Measurements from ENCODE around the gene ZNF560. TPM values are rescaled to one million over a fixed set of nuclear protein-coding genes. Genes with fewer than 3 reads are reported as not detected.
"Not testable (repeated sequence)": the region's sequence is repeated elsewhere in the genome, so short reads cannot be mapped to it uniquely, and the experiment has no call there.

ZNF560 gene
- total RNA-seq, result not detected
- long read RNA-seq, result 0 reads

DNA sequence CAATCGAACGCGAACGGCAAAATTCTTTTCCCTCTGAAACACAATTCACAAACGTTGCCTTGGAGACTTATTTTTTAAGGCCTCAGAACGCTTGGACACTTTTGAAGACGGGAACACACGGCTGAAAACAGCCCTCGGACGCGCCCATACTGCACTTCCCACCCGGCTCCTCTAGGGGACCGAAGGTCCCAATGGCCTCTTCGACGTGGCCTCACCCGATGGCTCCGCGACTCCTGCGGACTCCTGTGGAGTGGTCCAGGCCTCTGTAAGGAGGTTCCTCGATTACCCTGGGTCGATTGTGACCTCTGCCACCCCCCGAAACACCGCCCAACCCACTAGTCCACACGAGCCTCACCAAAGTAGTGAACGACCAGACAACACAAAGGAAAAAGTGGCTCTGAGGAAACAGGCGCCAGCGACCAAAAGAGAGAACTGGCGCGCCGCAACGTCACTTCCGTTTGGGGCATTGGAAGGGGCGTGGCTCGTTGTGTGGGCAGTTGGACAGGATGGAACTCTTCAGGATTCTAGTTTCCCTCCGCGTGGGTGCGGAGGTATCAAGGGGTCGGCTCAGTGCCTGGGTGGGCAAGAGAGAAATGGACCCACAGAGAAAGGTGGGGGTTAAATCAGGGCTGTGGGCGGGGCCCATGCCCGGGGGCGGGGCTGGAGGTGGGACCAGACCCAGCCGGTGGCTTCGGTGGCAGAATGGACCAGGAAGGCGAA is at the start of gene ZNF560:
TSS of gene ZNF560 (minus strand) at position 434 of the 720 bp plus-strand sequence. CDS start 23,303 bp downstream, outside the sequence.
- ATAC-seq (no peak), DNase-seq (no peak)
- intact Hi-C loops (cut with micrococcal nuclease), result no loop called here

DNA sequence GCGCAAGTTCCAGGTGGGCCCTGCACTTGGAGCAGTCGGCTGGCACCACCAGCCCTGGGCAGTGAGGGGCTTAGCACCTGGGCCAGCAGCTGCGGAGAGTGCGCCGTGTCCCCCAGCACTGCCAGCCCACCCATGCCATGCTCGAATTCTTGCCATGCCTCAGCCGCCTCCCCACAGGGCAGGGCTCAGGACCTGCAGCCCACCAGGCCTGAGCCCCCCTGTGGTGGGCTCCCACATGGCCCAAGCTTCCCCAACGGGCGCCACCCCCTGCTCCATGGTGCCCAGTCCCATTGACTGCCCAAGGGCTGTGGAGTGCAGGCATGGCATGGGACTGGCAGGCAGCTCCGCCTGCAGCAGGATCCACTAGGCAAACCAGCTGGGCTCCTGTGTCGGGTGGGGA is 49.5 kb upstream of the ZNF560 start:
- intact Hi-C loops (cut with micrococcal nuclease), result no loop called here
- ATAC-seq (no peak), DNase-seq (no peak)

DNA sequence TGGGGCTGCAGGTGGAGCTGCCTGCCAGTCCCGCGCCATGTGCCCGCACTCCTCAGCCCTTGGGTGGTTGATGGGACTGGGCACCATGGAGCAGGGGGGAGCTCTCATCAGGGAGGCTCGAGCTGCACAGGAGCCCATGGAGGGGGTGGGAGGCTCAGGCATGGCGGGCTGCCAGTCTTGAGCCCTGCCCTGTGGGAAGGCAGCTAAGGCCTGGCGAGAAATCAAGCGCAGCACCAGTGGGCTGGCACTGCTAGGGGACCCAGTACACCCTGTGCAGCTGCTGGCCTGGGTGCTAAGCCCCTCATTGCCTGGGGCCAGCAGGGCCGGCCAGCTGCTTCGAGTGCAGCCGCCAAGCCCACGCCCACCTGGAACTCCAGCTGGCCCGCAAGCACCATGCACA is 42.9 kb upstream of the ZNF560 start:
- ATAC-seq; intact Hi-C loops (cut with micrococcal nuclease); DNase-seq: not testable (repeated sequence)

- ATAC-seq; DNase-seq; intact Hi-C loops (cut with micrococcal nuclease): not testable (repeated sequence)
Observed at GRCh38 chr19:9539921-9540320, 41.5 kb upstream of the ZNF560 start.

- DNase-seq; intact Hi-C loops (cut with micrococcal nuclease); ATAC-seq: not testable (repeated sequence)
Observed at GRCh38 chr19:9539201-9539600, 40.8 kb upstream of the ZNF560 start.

GRCh38 chr19:9538183-9539058 is 40.0 kb upstream of the ZNF560 start, which contains the start of gene ZNF426:
Gene ZNF426 (minus strand): TSS chr19:9538645. CDS start chr19:9536232, 2,413 bp downstream.
- peak; percentile 98 for ATAC-seq
- intact Hi-C loops (cut with micrococcal nuclease), result no loop called here

GRCh38 chr19:9535934-9536333 is 37.5 kb upstream of the ZNF560 start:
- intact Hi-C loops (cut with micrococcal nuclease), result no loop called here
- DNase-seq (no peak), ATAC-seq (no peak)

More at GRCh38 chr19:9538183-9539058, 40.0 kb upstream of the ZNF560 start, which contains the start of gene ZNF426:
- DNase-seq, result peak; percentile 92

DNA sequence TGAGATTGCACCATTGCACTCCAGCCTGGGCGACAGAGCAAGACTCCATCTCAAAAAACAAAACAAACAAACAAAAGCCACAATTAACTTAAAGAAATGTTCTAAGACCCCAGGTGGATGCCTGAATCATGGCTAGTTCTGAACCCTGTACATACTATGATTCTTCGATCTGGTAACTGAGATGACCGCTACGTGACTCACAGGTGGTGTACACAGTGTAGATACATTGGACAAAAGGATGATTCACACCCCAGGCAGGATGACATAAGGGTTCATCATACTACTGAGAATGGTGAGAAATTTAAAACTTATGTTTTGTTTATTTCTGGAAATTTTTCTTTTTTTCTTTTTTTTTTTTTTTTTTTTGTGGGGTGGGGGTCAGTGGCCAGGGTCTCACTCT is 33.5 kb upstream of the ZNF560 start:
- ATAC-seq (no peak), DNase-seq (no peak)
- intact Hi-C loops (cut with micrococcal nuclease), result no loop called here

- DNase-seq (no peak), ATAC-seq (no peak)
- intact Hi-C loops (cut with micrococcal nuclease), result no loop called here
Observed at GRCh38 chr19:9528757-9529336, 30.4 kb upstream of the ZNF560 start.

DNA sequence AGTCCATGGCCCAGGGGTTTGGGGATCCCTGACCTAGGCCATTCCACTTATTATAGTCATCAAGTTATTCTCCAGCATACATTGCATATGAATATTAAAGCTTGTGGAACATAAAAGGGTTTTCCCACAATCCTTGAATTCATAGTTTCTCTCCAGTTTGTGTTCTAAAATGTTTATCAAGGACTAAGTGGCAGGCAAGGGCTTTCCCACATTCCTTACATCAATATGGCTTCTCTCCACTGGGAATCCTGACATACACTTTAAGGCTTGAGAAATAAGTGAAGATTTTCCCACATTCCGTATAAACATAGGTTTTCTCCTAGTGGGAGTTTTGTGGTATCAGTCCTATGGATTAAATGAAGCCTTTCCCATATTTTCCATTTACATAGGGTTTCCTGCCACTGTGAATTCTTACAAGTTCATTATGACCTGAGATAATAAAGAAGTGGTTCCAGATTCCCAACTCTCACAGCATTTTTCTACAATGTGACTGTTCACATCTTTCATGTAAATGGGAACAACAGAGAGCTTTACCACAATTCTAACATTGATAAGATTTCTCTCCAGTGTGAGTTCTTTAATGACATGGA is 25.6 kb upstream of the ZNF560 start:
- intact Hi-C loops (cut with micrococcal nuclease), result no loop called here
- DNase-seq (no peak), ATAC-seq (no peak)

DNA sequence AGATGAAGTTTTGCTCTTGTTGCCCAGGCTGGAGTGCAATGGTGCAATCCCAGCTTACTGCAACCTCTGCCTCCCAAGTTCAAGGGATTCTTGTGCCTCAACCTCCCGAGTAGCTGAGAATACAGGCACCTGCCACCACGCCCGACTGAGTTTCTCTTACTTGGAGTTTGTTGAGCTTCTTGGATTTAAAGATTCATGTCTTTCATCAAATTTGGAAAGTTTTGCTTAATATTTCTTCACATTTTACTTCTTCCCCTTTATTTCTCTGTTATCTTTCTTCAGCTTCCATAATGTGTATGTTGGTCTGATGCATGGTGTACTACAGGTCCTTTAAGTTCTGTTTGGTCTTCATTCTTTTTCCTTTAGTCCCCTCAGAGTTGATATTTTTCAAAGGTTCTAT is 8.9 kb upstream of the ZNF560 start:
- no peak for DNase-seq
- no peak for ATAC-seq
- intact Hi-C loops (cut with micrococcal nuclease), result no loop called here

DNA sequence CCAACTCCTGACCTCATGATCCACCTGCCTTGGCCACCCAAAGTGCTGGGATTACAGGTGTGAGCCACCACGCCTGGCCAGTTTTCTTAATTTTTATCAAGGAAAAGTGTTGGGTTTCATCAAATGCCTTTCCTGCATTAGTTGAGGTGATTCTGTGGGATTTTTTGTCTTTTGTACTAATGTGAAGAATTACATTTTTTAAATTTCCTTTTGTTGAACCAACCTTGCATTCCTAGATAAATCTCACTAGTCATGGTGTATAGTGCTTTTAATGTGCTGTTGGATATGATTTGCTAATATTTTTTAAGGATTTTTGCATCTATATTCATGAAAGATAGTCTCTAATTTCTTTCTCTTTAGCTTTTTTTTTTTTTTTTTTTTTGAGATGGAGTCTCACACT is 2.4 kb upstream of the ZNF560 start:
- intact Hi-C loops (cut with micrococcal nuclease), result no loop called here
- ATAC-seq (no peak), DNase-seq (no peak)

- ATAC-seq, result no peak
- intact Hi-C loops (cut with micrococcal nuclease), result no loop called here
- no peak for DNase-seq
Observed at GRCh38 chr19:9494096-9494495, 4.3 kb downstream of the ZNF560 start.

- no peak for DNase-seq
- ATAC-seq, result no peak
Observed at GRCh38 chr19:9487016-9487415, 11.4 kb downstream of the ZNF560 start.

DNA sequence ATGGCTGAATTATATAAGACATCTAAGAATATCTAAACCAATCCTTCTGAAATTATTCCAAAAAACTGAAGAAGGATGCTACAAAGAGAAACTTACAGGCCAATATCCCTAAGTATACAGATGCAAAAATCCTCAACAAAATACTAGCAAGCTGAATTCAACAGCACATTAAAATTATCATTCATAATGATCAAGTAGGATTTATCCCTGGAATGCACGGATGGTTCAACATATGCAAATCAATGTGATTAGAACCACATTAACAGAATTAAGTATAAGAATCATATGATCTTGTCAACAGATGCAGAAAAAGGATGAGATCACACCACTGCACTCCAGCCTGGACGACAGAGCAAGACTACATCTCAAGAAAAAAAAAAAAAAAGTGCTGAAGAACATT is 13.3 kb downstream of the ZNF560 start:
- ATAC-seq (no peak), DNase-seq (no peak)
- intact Hi-C loops (cut with micrococcal nuclease), result no loop called here

More at GRCh38 chr19:9487016-9487415, 11.4 kb downstream of the ZNF560 start:
- intact Hi-C loops (cut with micrococcal nuclease), result no loop called here

GRCh38 chr19:9474975-9475374 is 23.4 kb downstream of the ZNF560 start:
- intact Hi-C loops (cut with micrococcal nuclease), result no loop called here
- no peak for DNase-seq
- no peak for ATAC-seq

- ATAC-seq (no peak), DNase-seq (no peak)
- intact Hi-C loops (cut with micrococcal nuclease), result no loop called here
Observed at GRCh38 chr19:9467161-9467560, 31.3 kb downstream of the ZNF560 start.

DNA sequence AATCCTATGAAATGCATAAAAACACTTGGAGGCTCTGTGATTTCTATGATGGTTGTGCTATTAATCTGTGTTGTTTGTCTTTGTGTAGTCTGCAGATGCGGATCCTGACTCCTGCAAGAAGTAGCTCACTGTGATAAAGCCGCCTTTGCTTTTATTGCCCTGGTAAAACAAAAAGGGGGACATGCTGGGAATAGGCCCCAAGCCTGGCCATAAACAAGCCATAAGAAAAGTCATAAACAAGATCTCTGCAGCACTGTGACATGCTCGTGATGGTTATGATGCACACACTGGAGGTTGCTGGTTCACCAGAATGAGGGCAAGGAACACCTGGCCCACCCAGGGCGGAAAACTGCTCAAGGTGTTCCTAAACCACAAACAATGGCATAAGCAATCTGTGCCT is 36.5 kb downstream of the ZNF560 start:
- DNase-seq (no peak), ATAC-seq (no peak)
- intact Hi-C loops (cut with micrococcal nuclease), result no loop called here

DNA sequence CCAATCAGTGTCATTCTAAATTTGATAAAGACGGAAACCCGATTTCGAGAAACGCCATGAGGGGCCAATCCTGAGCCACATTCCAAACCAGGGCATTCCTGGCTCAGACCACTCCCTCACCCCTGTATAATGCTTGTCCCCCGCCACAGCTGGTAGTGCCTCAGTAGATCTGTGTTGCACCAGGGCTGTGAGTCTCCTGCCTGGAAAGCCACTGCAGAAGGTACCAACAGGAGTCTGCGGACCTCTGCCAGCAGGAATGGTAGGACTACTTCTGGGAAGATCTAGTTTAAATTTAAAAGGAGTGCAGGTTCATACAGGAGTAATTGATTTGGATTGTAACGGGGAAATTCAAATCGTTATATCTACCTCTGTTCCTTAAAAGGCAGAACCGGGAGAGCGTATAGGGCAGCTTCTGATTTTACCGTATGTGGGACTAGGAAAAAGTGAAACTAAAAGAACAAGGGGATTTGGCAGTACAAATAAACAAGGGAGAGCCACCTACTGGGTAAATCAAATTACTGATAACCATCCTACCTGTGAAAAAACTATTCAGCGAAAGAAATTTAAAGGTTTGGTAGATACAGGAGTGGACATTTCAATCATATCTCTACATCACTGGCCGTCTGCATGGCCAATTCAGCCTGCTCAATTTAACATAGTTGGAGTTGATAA is 42.3 kb downstream of the ZNF560 start:
- DNase-seq (no peak), ATAC-seq (no peak)
- intact Hi-C loops (cut with micrococcal nuclease), result no loop called here
